Measurements from ENCODE around the gene RANBP3.
"Not testable (repeated sequence)": the region's sequence is repeated elsewhere in the genome, so short reads cannot be mapped to it uniquely, and the experiment has no call there.

RANBP3 gene

DNA sequence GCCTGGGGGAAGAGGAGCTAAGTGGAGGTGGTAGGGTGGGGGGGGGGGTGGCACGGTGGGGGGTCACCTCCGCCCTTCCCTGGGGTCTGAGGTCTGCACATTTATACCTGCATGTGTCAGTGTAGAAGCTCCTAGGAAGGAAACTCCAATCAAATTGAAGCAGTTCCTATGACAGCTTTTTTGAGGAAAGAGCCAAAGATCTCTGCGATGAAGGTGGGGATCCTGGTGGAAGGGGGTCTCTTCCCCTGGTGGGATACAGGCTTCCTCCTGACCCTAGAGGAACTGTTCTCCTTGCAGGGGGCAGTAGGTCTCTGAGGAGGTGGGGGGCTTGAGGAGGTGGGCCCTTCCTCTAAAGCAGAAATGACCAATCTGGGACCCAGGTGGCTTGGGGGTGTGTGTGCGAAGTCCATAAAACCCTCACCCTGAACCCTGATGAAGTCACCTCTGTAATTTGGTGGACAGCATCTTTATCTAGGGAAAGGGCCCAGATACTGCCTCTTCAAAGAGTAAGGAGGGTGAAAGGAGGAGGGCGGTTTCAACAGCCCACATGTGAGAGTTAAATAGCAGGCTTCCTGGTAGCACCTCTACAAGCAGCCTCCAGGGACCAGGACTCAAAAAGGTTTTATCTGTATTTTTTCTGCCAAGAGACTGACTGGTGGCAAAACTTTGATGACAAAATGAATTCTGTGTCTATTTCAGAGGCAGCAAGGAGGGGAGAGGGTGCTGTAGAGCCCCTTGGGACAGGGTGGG is 12.9 kb downstream of the RANBP3 start:
- DNase-seq (ENCODE audit: low read depth) = no peak

DNA sequence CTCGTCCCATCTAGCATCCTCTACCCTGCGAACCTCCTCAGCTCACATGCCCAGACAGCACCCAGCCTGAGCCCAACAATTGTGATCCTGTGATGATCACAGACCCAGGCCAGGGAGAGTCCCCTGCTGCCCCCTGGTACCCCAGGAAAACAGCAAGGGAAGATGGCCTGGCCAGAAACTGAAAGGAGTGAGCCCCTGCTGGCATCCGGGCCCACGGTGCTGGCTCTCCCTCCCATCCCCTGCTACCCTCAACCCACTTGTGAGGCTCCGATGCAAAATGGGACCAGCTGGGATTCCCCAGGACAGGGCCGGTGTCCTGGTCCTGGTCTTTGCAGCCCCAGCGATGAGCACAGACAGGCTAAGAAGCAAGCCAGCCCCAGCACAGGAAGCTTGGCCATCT is 14.1 kb downstream of the RANBP3 start:
- no peak for DNase-seq (ENCODE audit: low read depth)

DNA sequence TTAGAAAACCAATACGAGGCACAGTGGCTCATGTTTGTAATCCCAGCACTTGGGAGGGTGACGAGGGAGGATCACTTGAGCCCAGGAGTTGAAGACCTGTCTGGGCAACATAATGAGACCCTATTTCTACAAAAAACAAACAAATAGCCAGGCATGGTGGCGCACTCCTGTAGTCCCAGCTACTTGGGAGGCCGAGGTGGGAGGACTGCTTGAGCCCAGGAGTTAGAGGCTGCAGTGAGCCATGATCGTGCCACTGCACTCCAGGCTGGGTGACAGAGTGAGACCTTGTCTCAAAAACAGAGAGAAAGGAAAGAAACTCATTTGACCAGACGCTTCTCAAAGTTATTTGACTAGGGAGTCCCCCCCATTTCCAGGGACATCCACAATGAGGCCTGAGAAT is 14.7 kb downstream of the RANBP3 start:
- DNase-seq (ENCODE audit: low read depth) = not testable (repeated sequence)

DNA sequence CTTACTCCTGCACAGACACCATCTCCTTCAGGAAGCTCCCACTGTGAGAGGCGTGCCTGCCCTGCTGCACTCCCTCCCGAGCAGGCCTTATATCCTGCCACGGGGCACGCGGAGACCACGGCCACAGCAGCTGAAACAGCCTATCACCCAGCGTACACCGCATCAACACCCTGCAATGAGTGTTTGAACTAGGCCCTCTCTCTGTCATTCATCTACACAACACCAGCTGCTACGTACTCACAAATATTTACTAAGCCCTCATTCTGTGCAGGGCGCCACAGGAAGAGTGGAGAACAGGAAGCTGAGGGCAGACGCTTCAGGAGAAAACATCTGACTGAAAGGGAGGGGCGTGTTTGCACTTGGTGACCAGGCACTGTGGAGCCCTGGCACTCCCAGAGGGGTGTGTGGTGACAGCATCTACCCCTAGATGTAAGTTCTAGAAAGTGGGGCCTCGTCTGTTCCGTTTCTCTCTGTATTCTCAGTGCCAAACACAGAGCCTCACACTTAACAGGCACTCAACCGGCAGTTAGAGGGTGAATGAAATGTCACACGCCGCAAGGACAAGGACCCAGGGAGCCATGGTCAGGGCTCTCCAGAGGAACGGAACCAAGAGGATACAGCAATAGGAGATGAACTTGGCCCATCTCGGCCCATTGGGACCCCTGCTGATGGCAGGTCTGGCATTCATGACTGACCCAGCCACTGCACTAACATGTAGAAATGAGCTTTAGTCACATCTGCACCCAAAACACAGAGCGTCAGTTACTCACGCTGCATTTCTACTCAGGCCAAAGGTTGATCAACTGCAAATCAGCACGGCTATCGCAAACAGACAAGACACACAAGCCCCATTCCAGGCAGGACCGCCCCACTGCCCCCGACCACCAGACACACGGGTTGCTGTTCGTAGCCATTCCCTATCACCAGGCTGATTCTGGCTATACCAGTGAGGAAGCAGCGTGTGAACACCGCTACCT is 15.7 kb downstream of the RANBP3 start:
- peak; percentile 25 for DNase-seq (ENCODE audit: low read depth)

DNA sequence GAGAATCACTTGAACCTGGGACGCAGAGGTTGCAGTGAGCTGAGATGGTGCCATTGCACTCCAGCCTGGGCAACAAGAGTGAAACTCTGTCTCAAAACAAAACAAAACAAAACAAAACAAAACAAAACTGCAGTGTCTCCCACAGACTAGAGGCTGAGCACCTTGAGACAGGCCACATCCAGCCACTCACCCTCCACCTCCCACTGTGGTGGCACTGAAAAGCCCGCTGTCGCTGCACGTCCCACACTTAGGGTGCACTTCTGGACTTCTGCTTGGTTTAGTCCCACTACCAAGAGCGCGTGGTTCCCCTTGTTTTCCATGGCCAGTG is 16.3 kb downstream of the RANBP3 start:
- DNase-seq (ENCODE audit: low read depth) = not testable (repeated sequence)

DNA sequence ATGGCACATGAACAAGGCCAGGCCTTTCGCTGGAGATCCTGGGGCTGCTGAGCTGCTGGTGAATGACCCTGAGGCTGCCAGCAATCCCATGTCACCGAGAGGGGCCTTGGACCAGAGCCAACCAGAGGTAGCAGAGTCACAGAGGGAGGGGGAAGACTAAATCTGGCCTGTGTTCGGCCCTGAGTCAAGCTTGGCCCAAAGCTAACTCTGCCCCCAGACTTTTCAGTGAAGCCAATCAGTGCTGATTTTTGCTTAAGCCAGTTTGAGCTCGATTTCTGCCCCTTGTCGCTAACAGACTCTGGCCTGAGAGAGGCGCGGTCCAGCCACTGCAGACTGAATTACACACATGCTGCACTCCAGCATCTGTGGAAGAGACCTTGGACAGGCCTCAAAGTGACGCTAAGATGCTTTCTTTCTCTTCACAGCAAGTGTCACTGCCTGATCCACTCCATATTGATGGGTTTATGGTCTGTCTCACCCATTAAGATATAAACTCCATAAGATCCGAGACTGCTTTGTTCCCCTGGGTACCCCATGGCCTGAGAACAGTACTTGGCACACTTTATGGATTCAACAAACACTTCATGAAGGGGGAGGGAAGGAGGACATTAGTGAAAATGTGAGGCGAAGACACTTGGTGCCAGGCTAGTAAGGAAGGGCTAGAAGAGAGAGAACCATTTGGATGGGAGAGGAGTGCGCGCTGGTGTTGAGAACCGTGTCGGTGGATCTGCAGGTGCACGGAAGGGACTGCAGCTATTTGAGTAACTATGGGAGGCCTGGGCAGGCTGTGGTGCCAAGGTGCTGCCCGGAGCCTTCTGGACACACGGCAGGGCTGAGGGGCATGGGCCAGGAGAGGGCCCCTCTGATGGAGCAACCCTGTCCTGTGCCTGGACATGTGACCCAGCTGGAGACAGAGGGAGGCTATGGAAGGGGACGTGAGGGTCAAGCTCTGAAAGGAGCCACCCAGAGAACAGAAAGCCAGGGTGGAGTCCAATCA is 17.6 kb downstream of the RANBP3 start:
- no peak for DNase-seq (ENCODE audit: low read depth)

DNA sequence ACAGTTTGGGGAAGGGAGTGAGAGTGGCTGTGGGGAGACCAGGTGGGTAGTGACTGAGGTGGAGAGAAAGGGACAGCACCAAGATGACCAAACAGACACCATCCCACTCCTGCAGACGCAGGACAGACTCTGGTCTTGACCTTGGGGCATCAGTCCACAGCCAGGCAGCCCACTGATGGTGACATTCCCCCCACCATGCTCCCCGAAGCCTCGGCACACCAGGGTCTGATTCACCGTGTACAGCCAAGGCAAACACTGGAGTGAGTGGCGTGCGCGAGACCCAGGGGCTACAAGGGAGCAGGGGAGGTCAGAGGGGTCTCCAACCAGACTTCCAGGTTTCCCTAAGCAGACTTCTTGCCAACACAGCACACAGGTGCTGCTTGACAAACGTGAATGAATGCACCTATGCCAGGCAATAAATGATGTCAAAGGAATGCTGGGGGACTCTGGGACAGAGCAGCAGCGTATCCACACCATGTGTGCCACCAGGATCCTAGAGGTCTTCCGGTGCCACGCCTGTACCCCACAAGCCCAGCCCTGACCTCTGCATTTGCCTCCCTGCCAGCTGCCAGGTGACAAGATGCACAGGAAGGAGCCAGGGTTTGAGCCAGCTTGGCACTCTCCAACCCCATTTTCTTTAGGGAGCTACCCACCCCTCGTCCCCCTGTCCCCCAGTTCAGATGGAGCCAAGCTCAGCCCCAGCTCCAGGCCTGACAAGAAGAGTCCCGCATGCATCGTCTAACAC is 18.5 kb downstream of the RANBP3 start:
- DNase-seq (ENCODE audit: low read depth) = no peak

DNA sequence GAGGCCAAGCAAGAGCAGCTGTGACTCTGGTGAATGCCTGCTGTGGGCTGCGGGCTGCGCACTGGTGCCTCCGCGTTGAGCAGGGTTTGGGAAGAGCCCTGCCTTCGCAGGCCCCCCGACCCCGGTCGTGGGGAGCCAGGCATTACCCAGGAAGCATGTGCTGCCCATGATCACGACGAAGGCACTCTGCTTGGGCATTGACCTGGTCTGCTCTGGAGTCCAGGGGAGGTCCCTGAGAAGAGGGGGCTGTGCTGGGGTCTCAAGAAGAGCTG is 19.2 kb downstream of the RANBP3 start:
- DNase-seq (ENCODE audit: low read depth) = no peak

DNA sequence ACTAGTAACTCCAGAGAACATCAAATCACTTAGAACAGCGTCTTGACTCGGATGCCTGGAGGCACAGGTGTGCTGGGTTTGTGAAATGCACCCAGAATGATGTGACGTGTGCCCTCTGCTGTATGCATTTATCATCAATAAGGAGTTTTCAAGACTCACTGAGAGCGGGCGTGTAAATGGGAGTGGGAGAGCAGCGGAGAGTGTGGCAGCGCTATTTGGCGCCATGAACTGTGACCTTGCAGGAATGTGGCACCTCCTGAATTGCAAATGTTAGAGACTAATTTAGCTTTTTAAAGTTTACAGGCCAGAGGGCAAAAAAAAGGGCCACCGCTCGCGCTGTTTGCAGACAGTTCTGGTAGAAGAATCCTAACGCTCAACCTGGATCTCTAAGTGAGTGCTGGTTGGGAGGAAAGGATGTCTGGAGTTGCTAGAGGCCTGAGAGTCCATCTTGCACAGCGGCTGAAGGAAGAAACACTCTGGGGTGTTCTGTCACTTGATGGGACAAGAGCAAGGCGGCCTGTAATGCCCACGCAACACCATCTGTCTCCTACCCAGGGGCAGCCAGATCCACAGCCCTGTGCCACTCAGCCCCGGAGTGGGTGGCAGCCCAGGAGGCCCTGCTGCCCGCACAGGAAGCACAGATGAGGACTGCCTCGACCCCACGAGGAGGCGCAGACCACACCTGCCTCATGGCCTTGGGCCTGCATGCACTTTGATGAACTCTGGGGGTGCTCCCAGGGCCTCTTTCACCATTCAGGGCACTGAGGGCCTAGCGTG is 19.7 kb downstream of the RANBP3 start:
- DNase-seq (ENCODE audit: low read depth) = no peak

DNA sequence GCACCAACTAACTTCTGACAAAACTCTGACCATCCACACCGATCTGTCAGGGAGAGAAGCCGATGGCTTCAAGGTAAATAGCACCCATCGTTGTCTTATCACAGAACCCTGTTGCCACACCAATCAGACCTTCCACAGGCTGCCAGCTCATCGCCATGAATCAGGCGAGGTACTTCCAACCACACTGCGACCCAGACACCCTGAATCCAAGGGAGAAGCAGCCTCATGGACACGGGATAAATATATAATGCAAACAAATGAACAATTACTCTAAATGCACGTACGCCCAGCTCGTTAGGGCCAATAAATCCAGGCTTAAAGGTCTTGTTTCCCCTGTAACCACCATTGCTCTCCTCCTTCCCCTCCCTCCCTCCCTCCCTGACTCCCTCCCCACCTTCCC is 20.8 kb downstream of the RANBP3 start:
- no peak for DNase-seq (ENCODE audit: low read depth)

DNA sequence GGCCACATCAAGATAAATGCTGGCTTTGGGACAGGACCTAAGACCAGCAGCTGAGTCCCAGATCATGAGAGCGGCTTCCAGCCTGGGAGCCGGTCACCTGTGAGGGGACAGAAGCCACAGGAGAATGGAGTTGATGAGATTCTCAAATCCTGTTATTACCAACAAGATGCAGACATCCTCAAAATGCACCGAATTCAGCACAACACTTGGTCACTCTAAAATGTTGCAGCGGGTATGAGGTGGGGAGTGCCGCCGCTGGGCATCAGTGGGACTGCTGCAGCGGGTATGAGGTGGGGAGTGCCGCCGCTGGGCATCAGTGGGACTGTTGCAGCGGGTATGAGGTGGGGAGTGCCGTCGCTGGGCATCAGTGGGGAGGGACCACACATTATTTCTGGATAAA is 21.2 kb downstream of the RANBP3 start:
- DNase-seq (ENCODE audit: low read depth) = no peak

DNA sequence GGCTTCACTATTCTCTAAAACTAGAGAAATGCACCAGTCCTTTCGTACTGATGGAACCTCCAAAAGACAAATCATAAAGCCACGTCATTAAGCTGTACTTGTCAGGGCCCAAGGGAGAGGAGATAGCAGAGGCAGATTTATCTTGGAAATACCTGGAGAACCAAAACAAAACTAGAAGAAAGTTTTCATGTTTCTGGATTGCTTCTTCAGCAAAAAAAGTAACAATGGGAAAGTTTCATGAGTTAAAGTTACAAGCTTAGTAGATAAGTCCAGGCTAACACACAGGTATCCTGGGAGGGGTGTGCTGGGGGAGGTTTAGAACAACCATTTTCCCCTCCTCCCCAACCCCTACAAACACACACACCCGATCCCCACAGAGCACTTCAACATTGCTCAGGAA is 21.6 kb downstream of the RANBP3 start:
- DNase-seq (ENCODE audit: low read depth) = no peak

DNA sequence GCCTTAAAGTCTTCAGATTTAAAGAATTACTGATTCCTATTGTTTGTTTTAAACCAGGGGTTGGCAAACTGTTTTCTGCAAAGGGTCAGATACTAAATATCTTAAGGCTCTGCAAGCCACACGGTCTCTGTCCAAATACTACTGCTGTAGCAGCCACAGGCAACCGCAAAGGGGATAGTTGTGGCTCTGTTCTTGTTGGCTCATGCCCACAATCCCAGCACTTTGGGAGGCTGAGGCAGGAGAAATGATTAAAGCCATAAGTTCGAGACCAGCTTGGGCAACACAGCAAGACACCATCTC is 22.4 kb downstream of the RANBP3 start:
- DNase-seq (ENCODE audit: low read depth) = no peak

DNA sequence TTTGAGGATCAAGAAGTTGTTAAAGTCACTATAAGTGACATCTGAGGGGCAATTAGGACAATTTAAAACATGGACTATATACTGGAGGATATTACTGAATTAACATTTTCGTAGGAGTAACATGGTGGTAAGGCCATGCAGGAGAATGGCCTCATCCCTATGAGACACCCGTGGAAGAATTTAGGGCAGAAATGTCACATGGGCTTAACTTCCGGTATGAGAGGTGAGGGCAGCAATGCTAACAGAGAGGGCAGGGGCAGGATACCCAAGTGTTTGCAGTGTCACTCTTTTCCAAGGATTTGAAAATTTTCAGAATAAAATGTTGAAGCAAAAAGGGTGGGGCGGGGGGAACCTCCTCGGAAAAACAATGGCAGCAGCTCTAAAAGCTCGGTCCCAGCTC is 23.6 kb downstream of the RANBP3 start:
- no peak for DNase-seq (ENCODE audit: low read depth)

DNA sequence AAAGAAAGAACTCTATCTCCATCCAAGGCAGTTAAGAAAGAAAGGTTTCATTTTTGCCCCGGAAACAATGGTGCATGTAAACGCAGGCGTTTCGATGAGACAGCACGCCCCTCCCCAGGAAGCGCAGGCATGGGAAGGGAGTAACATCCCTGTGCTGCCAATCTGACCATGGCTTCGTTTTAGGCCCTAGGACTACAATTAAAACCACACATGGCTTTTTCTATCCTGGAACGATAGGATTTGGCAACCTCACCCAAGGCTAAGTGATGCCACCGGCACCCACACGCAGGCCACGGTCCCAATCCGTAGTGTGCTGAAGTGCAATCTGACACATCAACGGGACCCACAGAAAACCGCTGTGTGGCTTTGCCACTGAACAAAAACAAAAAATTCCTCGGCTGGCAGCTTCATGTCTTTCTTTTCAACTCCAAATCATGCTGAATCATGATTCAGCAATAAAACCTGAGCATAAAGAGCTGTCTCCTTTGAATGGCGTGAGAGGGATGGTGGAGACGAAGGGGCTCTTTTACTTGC is 24.2 kb downstream of the RANBP3 start:
- DNase-seq (ENCODE audit: low read depth) = peak; percentile 4

DNA sequence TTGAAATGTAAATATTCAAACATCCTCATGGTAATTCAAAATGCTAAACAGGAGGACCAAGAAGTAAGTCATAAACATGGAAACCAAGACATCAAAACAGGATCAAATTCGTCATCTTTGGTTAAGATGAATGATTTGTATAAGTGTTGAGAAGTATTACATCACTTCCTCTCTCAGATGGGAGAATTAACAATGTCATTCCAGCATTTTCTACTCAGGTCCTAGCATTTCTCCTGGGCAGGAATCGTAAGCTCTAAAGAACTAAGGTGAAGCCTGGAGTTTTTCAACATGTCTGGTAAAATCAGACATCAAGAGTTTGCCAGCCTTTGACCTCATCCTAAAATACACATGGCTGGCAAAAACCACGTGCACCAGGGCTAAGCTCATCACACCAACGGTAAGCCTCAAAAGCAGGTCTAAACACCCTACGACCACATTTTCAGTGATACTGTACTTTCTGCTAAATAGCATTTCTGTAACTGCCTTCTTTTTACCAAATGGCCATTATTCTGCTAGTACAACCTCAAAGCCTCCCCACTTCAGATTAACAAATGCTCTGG is 24.8 kb downstream of the RANBP3 start:
- DNase-seq (ENCODE audit: low read depth) = no peak

DNA sequence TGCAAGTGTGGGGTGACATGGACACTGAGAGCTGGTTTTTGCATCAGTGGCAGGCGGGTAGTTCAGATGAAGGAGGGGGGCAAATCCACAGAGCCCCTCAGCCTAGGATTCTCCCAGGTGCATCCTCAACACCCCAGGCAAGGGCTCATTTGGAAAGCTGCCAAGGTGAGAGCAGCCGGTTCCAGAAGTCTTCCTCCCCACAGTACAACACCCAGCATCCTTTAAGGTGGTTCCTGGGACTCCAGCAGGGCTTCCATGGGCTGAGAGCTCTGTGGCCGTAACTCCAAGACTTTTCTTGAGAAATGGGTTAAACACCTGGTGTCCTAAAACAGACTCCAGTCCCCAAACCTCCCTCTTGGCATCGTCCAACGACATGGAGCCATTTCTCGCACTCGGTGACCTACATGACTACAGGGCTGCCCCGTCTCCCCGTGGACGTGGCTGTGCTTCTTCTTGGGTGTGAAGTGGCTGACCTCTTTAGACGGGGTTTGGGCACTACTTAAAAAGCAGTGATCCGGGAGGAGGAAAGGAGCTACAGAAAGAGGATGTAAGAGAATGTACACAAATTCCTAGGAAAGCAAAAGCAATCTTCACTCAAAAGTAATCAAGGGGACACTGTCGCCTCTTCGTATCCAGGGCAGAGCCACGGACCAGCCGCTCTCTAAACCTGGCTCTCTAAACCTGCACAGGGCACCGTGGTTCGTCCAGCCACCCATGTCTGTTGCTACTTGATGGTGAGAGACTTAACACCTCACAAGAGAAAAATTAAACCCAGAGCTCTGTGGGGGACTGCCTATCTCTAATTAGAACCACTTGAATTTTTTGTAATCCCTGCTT is 25.5 kb downstream of the RANBP3 start:
- DNase-seq (ENCODE audit: low read depth) = no peak

DNA sequence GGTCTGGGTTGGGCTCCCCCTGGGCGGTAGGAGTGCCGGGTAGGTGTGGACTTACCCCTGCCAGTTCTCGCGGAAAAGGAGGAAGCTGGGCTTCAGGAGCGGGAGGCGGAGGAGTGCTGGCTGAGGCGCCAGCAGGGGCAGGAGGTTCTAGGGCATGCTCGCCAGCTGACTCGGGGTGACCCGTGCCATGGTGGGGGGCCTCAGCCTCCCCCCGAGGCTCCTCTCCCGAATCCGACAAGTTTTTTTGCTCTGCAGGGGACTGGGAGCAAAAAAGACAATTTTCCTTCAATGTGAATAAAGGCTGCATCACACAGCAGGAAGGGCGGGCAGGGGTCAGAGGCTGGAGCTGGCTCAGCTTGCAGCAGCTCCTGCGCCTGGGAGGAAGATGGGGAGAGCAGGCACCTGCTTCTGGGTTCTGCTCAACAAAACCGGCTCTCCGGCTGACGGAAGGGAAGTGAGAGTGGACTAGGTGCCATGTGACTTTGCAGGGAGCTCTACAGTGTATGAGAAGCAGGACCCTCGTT is 26.5 kb downstream of the RANBP3 start:
- no peak for DNase-seq (ENCODE audit: low read depth)

DNA sequence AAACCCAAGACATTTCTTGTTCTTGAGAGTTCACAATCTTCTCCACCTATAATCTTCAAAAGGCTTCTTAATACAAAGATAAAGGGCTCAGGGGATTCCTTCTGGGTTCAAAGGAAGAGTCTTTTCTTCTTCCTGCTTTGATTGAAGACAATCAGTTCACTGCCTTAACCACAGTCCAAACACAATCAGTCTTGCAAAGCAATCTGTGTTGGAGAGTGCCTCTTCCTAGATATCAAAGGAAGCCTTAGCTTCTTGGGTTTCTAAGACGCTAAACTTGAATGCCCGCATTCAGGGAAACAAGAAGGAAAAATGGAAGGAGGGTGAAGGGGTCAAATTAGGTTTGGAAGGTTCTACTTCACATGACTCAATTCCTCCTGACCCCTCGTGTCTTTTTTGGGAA is 27.2 kb downstream of the RANBP3 start:
- no peak for DNase-seq (ENCODE audit: low read depth)

All from stimulated activated CD8-positive, alpha-beta memory T cell treated with anti-CD3 and anti-CD28 coated beads, Interleukin-15, amount 100 ng/mL, for 1 hour (primary cell).